ENCODE data around the gene RTF1. TPM values are rescaled to one million over a fixed set of nuclear protein-coding genes. Genes with fewer than 3 reads are reported as not detected.

The RTF1 gene
- total RNA-seq, 1 donor from 2014 or later, result 73.8 TPM

DNA sequence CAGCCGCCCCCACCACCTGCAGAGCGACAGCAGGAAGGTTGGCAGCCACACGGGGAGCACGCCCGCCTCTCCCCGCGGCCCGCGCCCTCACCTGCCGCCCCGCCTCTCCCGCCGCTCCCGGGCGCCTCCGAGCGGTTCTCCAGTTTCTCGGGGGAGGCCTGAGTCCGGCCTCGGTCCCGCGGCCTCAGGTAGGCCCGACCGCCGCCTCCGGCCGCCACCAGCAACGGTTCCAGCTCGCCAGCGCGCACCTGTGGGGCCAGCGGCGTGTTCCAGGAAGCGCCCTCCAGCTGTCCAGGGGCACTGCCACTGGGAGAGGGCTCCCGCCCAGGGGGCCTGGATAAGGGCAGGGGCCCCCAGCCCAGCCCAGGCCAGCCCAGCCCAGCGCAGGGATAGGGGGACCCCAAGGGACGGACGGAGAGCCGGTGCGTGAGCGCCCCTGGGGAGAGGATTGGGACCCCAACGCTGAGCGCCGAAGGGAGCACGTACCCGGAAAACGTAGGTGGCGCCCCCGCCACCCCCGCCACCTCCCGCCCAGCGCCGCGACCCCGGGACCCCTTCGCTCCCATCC lies 94.5 kb downstream of the RTF1 start:
- TF ChIP-seq EZH2 (IDR thresholded peaks at IDR 0.05), result peak; percentile 95
- peak; percentile 95 for TF ChIP-seq EZH2phosphoT487 (IDR thresholded peaks at IDR 0.05)
- TF ChIP-seq, protein P1, sequence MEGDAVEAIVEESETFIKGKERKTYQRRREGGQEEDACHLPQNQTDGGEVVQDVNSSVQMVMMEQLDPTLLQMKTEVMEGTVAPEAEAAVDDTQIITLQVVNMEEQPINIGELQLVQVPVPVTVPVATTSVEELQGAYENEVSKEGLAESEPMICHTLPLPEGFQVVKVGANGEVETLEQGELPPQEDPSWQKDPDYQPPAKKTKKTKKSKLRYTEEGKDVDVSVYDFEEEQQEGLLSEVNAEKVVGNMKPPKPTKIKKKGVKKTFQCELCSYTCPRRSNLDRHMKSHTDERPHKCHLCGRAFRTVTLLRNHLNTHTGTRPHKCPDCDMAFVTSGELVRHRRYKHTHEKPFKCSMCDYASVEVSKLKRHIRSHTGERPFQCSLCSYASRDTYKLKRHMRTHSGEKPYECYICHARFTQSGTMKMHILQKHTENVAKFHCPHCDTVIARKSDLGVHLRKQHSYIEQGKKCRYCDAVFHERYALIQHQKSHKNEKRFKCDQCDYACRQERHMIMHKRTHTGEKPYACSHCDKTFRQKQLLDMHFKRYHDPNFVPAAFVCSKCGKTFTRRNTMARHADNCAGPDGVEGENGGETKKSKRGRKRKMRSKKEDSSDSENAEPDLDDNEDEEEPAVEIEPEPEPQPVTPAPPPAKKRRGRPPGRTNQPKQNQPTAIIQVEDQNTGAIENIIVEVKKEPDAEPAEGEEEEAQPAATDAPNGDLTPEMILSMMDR (IDR thresholded peaks at IDR 0.05), result peak; percentile 5
- DNase-seq (ENCODE audit: low spot score), result peak; percentile 65
- Histone ChIP-seq H3K9me3 (ENCODE audit: low read depth) (no peaks in the 10 kb centered on the region), H3F3A (ENCODE audit: low read depth) (peaks cover 24% of the 10 kb centered on the region), H3K27me3 (peaks cover 86% of the 10 kb centered on the region), H3K4me1 (peaks cover 23% of the 10 kb centered on the region), H3K4me3 (peak overlapping the region; percentile 42), H3K4me2 (peak overlapping the region; percentile 83), H3K36me3 (no peaks in the 10 kb centered on the region), H4K20me1 (ENCODE audit: low read depth) (peaks cover 34% of the 10 kb centered on the region), H2AFZ (replicated peaks) (peak overlapping the region; percentile 68), H3K27ac (no peak overlapping the region), H3K9ac (no peak overlapping the region), H3K79me2 (ENCODE audit: low read depth) (no peaks in the 10 kb centered on the region)
- Mint-ChIP-seq H3K9me3 (no peaks in the 10 kb centered on the region), H3K4me3 (no peak overlapping the region), H3K27ac (no peak overlapping the region), H3K36me3 (peaks cover 3% of the 10 kb centered on the region), H3K4me1 (peaks cover 14% of the 10 kb centered on the region), H3K27me3 (ENCODE audit: insufficient read depth, low read depth) (peaks cover 68% of the 10 kb centered on the region)

DNA sequence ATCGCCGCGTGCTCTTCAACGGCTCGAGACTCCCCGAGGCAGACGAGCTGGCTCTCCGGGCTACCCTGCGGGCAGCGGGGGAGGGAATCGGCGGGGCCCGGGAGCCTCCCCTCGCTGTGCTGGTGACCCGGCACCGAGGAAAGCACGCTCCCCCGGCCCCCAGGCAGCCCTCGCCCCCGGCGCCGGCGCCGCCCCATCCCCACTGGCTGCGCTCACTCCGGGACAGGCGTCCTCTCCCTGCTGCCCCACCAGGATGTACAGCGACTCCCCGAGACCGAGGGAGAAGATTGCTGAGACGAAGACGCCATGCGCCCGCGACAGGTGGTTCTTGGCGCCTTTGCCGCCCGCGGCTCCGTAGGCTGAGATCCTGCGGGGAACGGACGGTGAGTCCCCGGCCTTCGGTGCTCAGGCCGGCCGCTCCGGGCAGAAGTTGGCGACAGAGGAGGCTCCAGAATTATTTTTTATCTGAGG lies 95.0 kb downstream of the RTF1 start:
- Histone ChIP-seq H3K4me1 (peaks cover 23% of the 10 kb centered on the region), H2AFZ (replicated peaks) (peak overlapping the region; percentile 68), H3K79me2 (ENCODE audit: low read depth) (no peaks in the 10 kb centered on the region), H4K20me1 (ENCODE audit: low read depth) (peaks cover 34% of the 10 kb centered on the region), H3K27me3 (peaks cover 81% of the 10 kb centered on the region), H3K4me2 (peak overlapping the region; percentile 83), H3K27ac (no peak overlapping the region), H3K9ac (no peak overlapping the region), H3K9me3 (ENCODE audit: low read depth) (no peaks in the 10 kb centered on the region), H3K4me3 (peak overlapping the region; percentile 42), H3F3A (ENCODE audit: low read depth) (peaks cover 24% of the 10 kb centered on the region), H3K36me3 (no peaks in the 10 kb centered on the region)
- Mint-ChIP-seq H3K27ac (no peak overlapping the region), H3K9me3 (no peaks in the 10 kb centered on the region), H3K27me3 (ENCODE audit: insufficient read depth, low read depth) (peaks cover 65% of the 10 kb centered on the region), H3K36me3 (peaks cover 8% of the 10 kb centered on the region), H3K4me3 (peak overlapping the region; percentile 68), H3K4me1 (peaks cover 14% of the 10 kb centered on the region)
- TF ChIP-seq EZH2 (IDR thresholded peaks at IDR 0.05) (peak; percentile 95), EZH2phosphoT487 (IDR thresholded peaks at IDR 0.05) (peak; percentile 94)
- TF ChIP-seq, protein P1 (IDR thresholded peaks at IDR 0.05), result no peak
- peak; percentile 56 for DNase-seq (ENCODE audit: low spot score)

DNA sequence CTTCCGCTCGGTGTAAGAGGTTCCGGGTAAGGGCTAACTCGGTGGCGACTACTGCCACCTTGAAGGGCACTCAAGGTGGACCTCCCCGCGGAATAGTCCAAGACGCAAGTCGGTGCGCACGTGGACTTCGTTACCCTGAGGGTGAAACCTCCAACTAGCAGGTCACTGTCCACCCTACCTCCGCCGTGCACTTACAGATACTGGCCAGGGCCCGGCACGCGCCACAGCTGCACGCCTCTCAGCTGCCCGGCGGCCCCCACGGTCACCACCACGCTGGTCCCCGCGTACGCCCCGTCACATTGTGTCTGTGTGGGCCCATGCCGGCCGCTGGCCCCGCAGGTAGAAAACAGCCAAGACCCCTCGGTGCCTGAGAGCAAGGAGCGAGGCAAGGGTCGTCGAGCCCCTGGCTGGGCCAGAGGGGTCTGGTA lies 95.6 kb downstream of the RTF1 start:
- H2AFZ ChIP-seq (replicated peaks), result no peak overlapping the region

More for the DNA sequence above, 95.6 kb downstream of the RTF1 start:
- no peaks in the 10 kb centered on the region for H3K9me3 ChIP-seq (ENCODE audit: low read depth)
- peak; percentile 28 for DNase-seq (ENCODE audit: low spot score)
- H3K79me2 ChIP-seq (ENCODE audit: low read depth), result no peaks in the 10 kb centered on the region
- Mint-ChIP-seq H3K27me3 (ENCODE audit: insufficient read depth, low read depth) (peaks cover 60% of the 10 kb centered on the region), H3K9me3 (no peaks in the 10 kb centered on the region), H3K27ac (no peak overlapping the region), H3K4me3 (peak overlapping the region; percentile 77), H3K4me1 (peaks cover 14% of the 10 kb centered on the region), H3K36me3 (peaks cover 10% of the 10 kb centered on the region)
- TF ChIP-seq, protein P1 (IDR thresholded peaks at IDR 0.05), result no peak
- TF ChIP-seq EZH2phosphoT487 (IDR thresholded peaks at IDR 0.05), result peak; percentile 88
- H3K4me3 ChIP-seq, result peak overlapping the region; percentile 42
- peak overlapping the region; percentile 83 for H3K4me2 ChIP-seq
- H3F3A ChIP-seq (ENCODE audit: low read depth), result peaks cover 24% of the 10 kb centered on the region
- H3K9ac ChIP-seq, result no peak overlapping the region
- H3K27me3 ChIP-seq, result peaks cover 75% of the 10 kb centered on the region
- H3K36me3 ChIP-seq, result no peaks in the 10 kb centered on the region
- no peak overlapping the region for H3K27ac ChIP-seq
- peaks cover 34% of the 10 kb centered on the region for H4K20me1 ChIP-seq (ENCODE audit: low read depth)
- H3K4me1 ChIP-seq, result peaks cover 23% of the 10 kb centered on the region

Data from neural progenitor cell (in vitro differentiated cells).